WERI-Rb-1 (cell line): Measurements from ENCODE around the gene PACRG.

ENCODE experiments used
- DNase-seq: peaks from one replicate; pipeline ENCODE4 v3.0.0-alpha.2; 2020
- H3K27ac ChIP-seq: fragments of 250-450 bp; sonication (Bioruptor Pico); 2 replicates; pipeline ENCODE4 v1.5.1; 2020; ENCODE audit warnings: mild to moderate bottlenecking, moderate library complexity
- H3K27me3 ChIP-seq: fragments of 250-450 bp; sonication (Bioruptor Pico); 2 replicates; pipeline ENCODE4 v1.5.1; 2021; ENCODE audit warnings: mild to moderate bottlenecking, low read depth, moderate library complexity; ENCODE audit not compliant: insufficient read depth, severe bottlenecking
- H3K36me3 ChIP-seq: fragments of 250-450 bp; sonication (Bioruptor Pico); 2 replicates; pipeline ENCODE4 v1.5.1; 2020; ENCODE audit warnings: mild to moderate bottlenecking, moderate library complexity
- H3K4me3 ChIP-seq: 2 replicates; pipeline ENCODE4 v1.5.1; 2011; ENCODE audit warnings: low read depth, mild to moderate bottlenecking, control low read depth, low read length
- H3K9me3 ChIP-seq: fragments of 250-450 bp; sonication (Bioruptor Pico); 2 replicates; pipeline ENCODE4 v1.5.1; 2021; ENCODE audit warnings: mild to moderate bottlenecking, moderate library complexity; ENCODE audit not compliant: severe bottlenecking
- TF ChIP-seq, protein P1 (sequence below): IDR thresholded peaks from 2 replicates; pipeline ENCODE4 v1.5.1; 2011; ENCODE audit warnings: low read depth, mild to moderate bottlenecking, control low read depth, inconsistent platforms, low read length

The PACRG gene

GRCh38 chr6:163148451-163149278 is 420.9 kb downstream of the PACRG start:
- no peak overlapping the region for H3K27ac ChIP-seq
- no peak overlapping the region for H3K4me3 ChIP-seq
- no peaks in the 10 kb centered on the region for H3K27me3 ChIP-seq
- H3K9me3 ChIP-seq: no peaks in the 10 kb centered on the region
- no peak for DNase-seq
- TF ChIP-seq, protein P1, sequence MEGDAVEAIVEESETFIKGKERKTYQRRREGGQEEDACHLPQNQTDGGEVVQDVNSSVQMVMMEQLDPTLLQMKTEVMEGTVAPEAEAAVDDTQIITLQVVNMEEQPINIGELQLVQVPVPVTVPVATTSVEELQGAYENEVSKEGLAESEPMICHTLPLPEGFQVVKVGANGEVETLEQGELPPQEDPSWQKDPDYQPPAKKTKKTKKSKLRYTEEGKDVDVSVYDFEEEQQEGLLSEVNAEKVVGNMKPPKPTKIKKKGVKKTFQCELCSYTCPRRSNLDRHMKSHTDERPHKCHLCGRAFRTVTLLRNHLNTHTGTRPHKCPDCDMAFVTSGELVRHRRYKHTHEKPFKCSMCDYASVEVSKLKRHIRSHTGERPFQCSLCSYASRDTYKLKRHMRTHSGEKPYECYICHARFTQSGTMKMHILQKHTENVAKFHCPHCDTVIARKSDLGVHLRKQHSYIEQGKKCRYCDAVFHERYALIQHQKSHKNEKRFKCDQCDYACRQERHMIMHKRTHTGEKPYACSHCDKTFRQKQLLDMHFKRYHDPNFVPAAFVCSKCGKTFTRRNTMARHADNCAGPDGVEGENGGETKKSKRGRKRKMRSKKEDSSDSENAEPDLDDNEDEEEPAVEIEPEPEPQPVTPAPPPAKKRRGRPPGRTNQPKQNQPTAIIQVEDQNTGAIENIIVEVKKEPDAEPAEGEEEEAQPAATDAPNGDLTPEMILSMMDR: no peak
- H3K36me3 ChIP-seq: no peaks in the 10 kb centered on the region

DNA sequence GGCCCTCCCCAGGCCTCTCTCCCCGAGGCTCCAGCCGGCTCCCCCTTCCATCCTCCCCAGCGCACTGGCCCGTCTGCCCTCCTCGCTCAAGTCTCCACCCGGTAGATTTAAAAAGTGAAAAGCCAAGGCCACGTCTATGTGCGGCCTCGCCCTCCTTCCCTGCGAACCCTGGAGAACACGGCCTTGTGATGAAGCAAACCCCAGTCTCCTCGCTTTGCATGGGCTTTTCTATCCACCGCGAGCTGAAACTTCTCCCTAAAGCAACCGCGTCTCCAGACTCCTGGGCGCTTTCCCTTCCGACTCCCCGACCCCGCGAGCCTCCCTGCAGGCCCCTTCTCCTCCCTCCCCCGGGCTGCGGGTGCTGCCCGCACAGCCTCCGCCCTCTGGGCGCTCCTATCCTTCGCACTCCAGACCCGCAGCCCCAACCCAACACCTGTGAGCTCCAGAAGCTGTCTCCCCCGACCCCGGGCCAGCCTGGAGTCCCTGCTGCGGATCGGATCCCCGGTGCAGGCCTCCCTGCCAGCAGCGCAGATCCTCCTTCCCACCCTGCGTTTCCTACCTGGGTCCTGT is 421.6 kb downstream of the PACRG start:
- DNase-seq: no peak

GRCh38 chr6:163151212-163151611 is 423.4 kb downstream of the PACRG start:
- no peak overlapping the region for H3K4me3 ChIP-seq
- TF ChIP-seq, protein P1: no peak
- H3K9me3 ChIP-seq: no peaks in the 10 kb centered on the region
- H3K27ac ChIP-seq: no peak overlapping the region
- H3K36me3 ChIP-seq: no peaks in the 10 kb centered on the region
- H3K27me3 ChIP-seq: no peaks in the 10 kb centered on the region
- no peak for DNase-seq

More for the DNA sequence above, 421.6 kb downstream of the PACRG start:
- H3K4me3 ChIP-seq: no peak overlapping the region
- H3K36me3 ChIP-seq: no peaks in the 10 kb centered on the region
- H3K27ac ChIP-seq: no peak overlapping the region
- H3K9me3 ChIP-seq: no peaks in the 10 kb centered on the region
- no peaks in the 10 kb centered on the region for H3K27me3 ChIP-seq
- TF ChIP-seq, protein P1: no peak

DNA sequence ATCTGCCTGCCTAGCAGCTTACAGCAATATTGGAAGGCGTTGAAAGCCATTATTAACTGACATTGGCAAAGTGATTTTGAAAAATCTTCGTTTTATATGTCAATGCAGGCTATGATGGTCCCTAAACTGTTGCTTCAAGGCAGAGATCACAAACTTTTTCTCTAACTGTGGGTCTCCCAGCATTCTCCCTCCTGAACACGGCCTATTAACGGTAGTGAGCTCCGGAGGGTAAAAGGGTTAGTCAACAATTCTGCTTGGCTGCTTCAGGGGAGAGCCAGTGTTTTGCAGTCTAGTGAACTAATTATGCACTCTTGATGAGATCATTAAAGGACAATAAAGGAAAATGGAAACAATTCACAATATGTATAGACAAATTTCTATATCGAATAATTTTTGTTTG is 424.9 kb downstream of the PACRG start:
- TF ChIP-seq, protein P1: no peak
- Histone ChIP-seq H3K36me3 (no peaks in the 10 kb centered on the region), H3K27ac (no peak overlapping the region), H3K4me3 (no peak overlapping the region), H3K27me3 (no peaks in the 10 kb centered on the region), H3K9me3 (no peaks in the 10 kb centered on the region)
- DNase-seq: no peak

- Histone ChIP-seq H3K36me3 (no peaks in the 10 kb centered on the region), H3K27ac (no peak overlapping the region), H3K9me3 (no peaks in the 10 kb centered on the region), H3K4me3 (no peak overlapping the region), H3K27me3 (no peaks in the 10 kb centered on the region)
- TF ChIP-seq, protein P1: no peak
- no peak for DNase-seq
These were observed 431.3 kb downstream of the PACRG start for GRCh38 chr6:163159110-163159509.
